Skeletal muscle tissue (tissue), 4 donors: ENCODE data around the gene RABIF. TPM values are rescaled to one million over a fixed set of nuclear protein-coding genes. Genes with fewer than 3 reads are reported as not detected.
A peak's percentile ranks its signal among the peaks of the same experiment; 100 is the strongest.

Source experiments
- H3K27ac ChIP-seq: one replicate; pipeline ENCODE4 v1.7.0; 2013; ENCODE audit warnings: mild to moderate bottlenecking, low read depth, low read length, inconsistent platforms
- H3K27me3 ChIP-seq, 3 donors: one replicate each; pipeline ENCODE4 v1.7.0; 2013; ENCODE audit warnings: low read length in 3 of 3; ENCODE audit not compliant: control insufficient read depth in 3 of 3, insufficient read depth in 3 of 3
- H3K36me3 ChIP-seq, 3 donors: one replicate each; pipeline ENCODE4 v1.7.0; 2013; ENCODE audit warnings: low read length in 3 of 3; ENCODE audit not compliant: control insufficient read depth in 3 of 3, insufficient read depth in 3 of 3
- H3K4me1 ChIP-seq, 3 donors: one replicate each; pipeline ENCODE4 v1.7.0; 2013; ENCODE audit warnings: low read length in 3 of 3, mild to moderate bottlenecking in 3 of 3; ENCODE audit not compliant: control insufficient read depth in 3 of 3, insufficient read depth in 3 of 3
- H3K4me3 ChIP-seq, 3 donors: one replicate each; pipeline ENCODE4 v1.7.0; 2013; ENCODE audit warnings: low read length in 3 of 3
- H3K9ac ChIP-seq, 3 donors: one replicate each; pipeline ENCODE4 v1.7.0; 2013; ENCODE audit warnings: low read length in 3 of 3, mild to moderate bottlenecking in 3 of 3, moderate library complexity in 2 of 3, low read depth in 1 of 3
- H3K9me3 ChIP-seq, 3 donors: one replicate each; pipeline ENCODE4 v1.7.0; 2013; ENCODE audit warnings: low read length in 3 of 3; ENCODE audit not compliant: control insufficient read depth in 3 of 3
- total RNA-seq: library from RNA; depleted of rRNA; stranded (reverse); fragments of >200 nt; gene quantifications from one replicate; pipeline ENCODE4 v1.2.3, GENCODE V29; 2014
- donor health status: Osteomylitis.

The RABIF gene
- total RNA-seq, 1 donor from 2014 or later: 6.8 TPM

DNA sequence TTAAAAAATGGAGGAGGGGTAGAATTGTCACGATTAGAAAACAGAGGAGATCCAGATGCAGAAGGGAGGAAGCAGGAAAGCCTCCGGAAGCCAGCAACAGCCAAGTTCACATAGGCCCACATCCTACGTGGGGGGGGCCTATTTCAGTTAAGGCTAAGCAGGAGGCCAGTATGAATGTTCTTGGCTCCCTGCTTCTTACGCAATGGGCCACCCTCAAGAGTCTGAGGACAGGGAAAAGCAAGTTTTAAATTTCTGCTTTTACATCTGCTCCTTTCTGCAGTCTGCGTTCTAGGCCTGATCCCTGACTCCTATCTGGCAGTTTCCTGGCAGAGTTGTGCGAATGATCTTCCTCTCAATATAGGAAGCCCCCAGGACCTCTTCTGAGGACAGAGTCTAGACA, 30.6 kb downstream of the RABIF start:
- no peaks in the 10 kb centered on the region for H3K36me3 ChIP-seq
- H3K9ac ChIP-seq: no peak overlapping the region
- H3K4me1 ChIP-seq: peaks cover 13 to 15% (median 13%) of the 10 kb centered on the region in 3 donors
- no peaks in the 10 kb centered on the region for H3K9me3 ChIP-seq
- H3K27me3 ChIP-seq: no peaks in the 10 kb centered on the region
- no peak overlapping the region for H3K4me3 ChIP-seq
- H3K27ac ChIP-seq: peak overlapping the region; percentile 11

DNA sequence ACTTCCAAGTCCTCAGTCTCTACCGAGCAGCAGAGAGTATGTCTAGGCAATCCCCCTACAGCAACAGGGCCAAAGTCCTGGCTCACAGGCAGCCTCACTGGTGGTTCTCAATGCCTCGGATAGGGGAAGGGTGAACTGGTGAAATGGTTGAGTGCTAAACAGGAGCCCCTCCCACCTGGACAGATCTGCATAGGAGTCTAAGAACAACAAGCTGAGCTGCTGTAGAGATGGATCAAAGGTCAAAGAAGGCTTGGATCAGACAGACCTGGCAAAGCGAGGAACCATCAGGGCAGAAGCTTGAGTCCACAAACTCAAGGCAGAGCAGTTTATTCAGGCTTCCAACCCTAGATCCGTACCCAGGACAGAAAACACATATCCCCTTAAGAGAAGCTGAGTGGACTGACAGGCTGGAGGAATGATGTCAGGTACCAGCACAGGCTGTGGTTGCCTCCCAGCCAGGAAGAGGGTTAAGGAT, 31.8 kb downstream of the RABIF start:
- Histone ChIP-seq H3K4me1 (peaks cover 13 to 15% (median 13%) of the 10 kb centered on the region in 3 donors), H3K9me3 (no peaks in the 10 kb centered on the region), H3K36me3 (no peaks in the 10 kb centered on the region), H3K4me3 (no peak overlapping the region), H3K27me3 (no peaks in the 10 kb centered on the region), H3K9ac (no peak overlapping the region), H3K27ac (no peak overlapping the region)

GRCh38 chr1:202856014-202856413, 32.9 kb downstream of the RABIF start:
- no peaks in the 10 kb centered on the region for H3K36me3 ChIP-seq
- H3K9me3 ChIP-seq: no peaks in the 10 kb centered on the region
- no peaks in the 10 kb centered on the region for H3K27me3 ChIP-seq
- H3K9ac ChIP-seq: no peak overlapping the region
- H3K27ac ChIP-seq: no peak overlapping the region
- H3K4me1 ChIP-seq: peaks cover 5 to 10% (median 7%) of the 10 kb centered on the region in 3 donors
- no peak overlapping the region for H3K4me3 ChIP-seq

GRCh38 chr1:202854787-202855186, 34.2 kb downstream of the RABIF start:
- Histone ChIP-seq H3K9me3 (no peaks in the 10 kb centered on the region), H3K27me3 (no peaks in the 10 kb centered on the region), H3K9ac (no peak overlapping the region), H3K27ac (no peak overlapping the region), H3K4me3 (no peak overlapping the region), H3K36me3 (no peaks in the 10 kb centered on the region), H3K4me1 (peaks cover 0 to 5% (median 2%) of the 10 kb centered on the region in 3 donors)

DNA sequence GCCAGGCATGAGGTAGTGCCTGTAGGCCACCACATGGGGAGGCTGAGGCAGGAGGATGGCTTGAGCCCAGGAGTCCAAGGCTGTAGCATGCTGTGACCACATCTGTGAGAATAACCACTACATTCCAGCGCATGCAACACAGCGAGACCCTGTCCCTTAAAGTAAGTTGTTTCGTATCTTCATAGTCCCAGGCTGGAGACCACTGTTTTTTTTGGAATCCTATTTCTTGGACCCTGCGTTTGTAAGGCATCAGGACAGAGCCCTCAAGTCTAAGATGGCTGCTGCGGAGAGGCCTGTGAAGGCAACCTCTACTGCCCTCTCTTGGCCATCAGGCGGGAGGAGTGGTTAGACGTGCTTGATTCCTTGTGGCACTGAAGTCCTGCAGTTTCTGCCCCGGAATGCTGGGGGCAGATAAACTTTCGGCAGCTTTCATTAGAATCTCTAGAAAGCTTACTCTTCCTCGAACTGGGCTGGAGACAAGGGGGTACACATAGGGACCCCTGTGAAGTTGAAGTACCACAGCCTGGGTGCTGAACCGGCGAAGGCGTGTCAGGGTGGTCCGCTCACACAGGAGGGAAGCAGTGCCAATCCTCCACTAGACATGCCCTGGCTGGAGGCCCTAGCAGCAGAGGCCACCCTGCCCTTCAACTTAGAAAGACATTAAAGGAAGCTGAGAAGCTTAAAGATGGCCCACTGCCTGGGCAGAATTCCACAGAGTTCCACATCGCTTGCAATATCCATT, 36.6 kb downstream of the RABIF start:
- H3K4me3 ChIP-seq: no peak overlapping the region
- H3K9me3 ChIP-seq: no peaks in the 10 kb centered on the region
- H3K27me3 ChIP-seq: no peaks in the 10 kb centered on the region
- no peaks in the 10 kb centered on the region for H3K36me3 ChIP-seq
- no peak overlapping the region for H3K9ac ChIP-seq
- no peak overlapping the region for H3K27ac ChIP-seq
- H3K4me1 ChIP-seq: no peaks in the 10 kb centered on the region

DNA sequence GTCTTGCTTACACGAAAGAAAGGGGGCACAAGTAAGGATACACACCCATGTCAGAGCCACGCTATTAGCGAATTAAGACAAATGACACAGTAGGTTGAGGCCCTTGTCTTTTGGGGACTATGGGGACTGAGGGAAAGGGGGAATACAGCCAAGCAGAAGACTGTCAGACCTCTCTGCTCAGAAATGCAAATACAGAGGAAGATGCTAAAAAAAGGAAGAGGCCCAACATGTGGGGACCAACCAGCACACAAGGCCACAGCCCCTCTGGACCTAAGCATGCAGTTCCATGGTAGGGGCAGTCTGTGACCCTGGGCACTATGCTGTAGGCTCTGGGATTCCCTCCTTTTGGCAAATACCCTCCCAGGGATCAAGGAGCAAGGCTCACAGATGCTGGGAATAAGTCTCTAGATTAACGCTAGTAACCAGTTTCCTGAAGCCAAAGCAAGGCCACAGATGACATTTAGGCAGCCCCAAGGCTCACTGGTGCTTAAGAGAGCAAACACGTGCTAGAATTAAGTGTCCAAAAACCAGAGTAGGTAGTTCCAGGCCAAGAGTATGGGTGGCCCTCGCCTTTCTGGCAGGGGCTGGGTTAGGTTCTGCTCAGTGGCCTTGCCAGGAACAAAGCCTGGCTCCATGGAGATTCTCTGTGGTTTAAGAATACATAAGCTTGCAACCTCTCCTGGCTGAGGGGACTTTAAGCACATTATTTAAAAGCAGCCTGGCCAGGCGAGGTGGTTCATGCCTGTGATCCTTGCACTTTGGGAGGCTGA, 38.2 kb downstream of the RABIF start:
- H3K36me3 ChIP-seq: no peaks in the 10 kb centered on the region
- no peak overlapping the region for H3K9ac ChIP-seq
- no peak overlapping the region for H3K27ac ChIP-seq
- H3K9me3 ChIP-seq: no peaks in the 10 kb centered on the region
- no peaks in the 10 kb centered on the region for H3K27me3 ChIP-seq
- no peak overlapping the region for H3K4me3 ChIP-seq
- H3K4me1 ChIP-seq: no peaks in the 10 kb centered on the region

DNA sequence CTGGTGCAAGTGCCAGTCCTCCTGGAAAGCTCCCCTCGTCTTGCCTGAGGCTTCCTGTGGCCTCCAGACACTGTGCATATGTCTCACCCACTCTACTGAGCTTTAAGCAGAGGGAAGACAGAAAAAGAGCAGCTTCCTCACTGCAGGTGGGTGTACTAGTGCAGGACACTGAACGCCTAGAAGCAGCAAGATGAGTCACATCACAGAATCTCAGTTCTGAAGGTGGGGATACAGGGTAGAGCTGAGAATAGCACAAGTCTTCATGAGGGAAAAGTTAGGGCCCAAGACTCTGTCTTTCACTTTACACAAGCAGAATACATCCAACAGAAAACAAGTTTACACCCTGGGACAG, 40.8 kb downstream of the RABIF start:
- no peaks in the 10 kb centered on the region for H3K4me1 ChIP-seq
- no peak overlapping the region for H3K4me3 ChIP-seq
- H3K9me3 ChIP-seq: no peaks in the 10 kb centered on the region
- no peak overlapping the region for H3K9ac ChIP-seq
- H3K36me3 ChIP-seq: no peaks in the 10 kb centered on the region
- peaks cover 0 to 3% (median 0%) of the 10 kb centered on the region in 3 donors for H3K27me3 ChIP-seq
- no peak overlapping the region for H3K27ac ChIP-seq

DNA sequence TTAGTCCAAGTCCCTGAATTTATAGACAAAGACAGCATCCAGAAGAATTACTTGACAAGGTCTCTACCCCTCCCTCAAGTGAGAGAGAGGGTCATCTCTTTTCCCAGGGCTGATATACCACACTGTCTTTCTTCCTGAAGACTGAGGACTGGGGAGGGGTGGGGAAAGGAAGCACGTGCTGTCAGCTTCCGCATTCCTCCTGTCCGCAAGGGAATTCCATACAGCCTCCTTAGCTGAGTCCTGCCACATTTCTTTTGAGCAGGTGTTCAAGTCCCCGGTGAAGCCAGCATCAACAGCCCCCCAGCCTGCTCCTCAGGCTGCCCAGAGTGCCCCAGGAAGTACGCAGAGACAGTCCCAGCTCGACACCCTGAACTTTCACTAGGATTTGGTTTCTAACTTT, 44.0 kb downstream of the RABIF start:
- Histone ChIP-seq H3K36me3 (no peaks in the 10 kb centered on the region), H3K9ac (no peak overlapping the region), H3K9me3 (no peaks in the 10 kb centered on the region), H3K4me3 (no peak overlapping the region), H3K27me3 (peaks cover 0 to 3% (median 0%) of the 10 kb centered on the region in 3 donors), H3K4me1 (no peaks in the 10 kb centered on the region), H3K27ac (no peak overlapping the region)

DNA sequence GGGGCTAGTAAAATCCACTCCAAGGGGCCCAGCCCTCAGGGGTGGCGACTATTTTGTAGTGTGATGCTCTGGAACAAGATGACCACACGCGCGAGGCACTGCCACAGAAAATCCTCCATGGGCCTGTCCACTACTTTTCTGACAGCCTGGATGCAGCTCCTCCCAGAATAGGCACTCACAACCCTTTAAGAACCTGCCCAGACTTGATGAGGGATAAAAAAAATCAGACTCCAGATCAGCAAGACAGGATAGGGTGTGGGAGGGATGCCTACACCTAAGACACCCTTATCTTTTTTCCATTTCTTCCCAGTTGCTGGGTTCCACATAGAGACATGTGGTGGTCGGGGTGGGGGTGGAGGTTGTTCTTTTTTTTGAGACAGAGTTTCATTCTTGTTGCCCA, 44.7 kb downstream of the RABIF start:
- peaks cover 0 to 3% (median 0%) of the 10 kb centered on the region in 3 donors for H3K27me3 ChIP-seq
- H3K9ac ChIP-seq: no peak overlapping the region
- no peaks in the 10 kb centered on the region for H3K9me3 ChIP-seq
- no peaks in the 10 kb centered on the region for H3K4me1 ChIP-seq
- no peak overlapping the region for H3K4me3 ChIP-seq
- H3K36me3 ChIP-seq: no peaks in the 10 kb centered on the region
- no peak overlapping the region for H3K27ac ChIP-seq

DNA sequence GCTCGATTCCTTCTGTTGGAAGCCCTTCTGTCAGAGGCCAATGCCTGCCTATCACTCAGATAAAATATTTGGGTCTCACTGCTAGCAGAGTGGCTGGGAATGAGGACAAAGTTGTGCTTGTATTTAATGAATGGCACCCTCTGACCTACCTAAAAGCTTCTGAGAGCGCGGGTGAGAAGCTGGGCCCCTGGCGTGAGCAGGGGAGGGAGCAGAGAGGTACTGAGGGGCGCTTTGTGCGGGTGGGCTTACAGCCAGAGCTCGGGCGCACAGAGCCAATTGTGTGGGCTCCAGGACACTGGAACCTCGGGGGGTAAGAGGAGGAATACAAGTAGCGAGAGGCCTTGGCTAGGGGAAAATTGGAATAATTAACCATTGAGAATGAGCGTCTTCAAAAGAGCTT, 45.9 kb downstream of the RABIF start:
- Histone ChIP-seq H3K4me3 (no peak overlapping the region), H3K4me1 (no peaks in the 10 kb centered on the region), H3K9ac (no peak overlapping the region), H3K9me3 (no peaks in the 10 kb centered on the region), H3K27me3 (peaks cover 0 to 6% (median 0%) of the 10 kb centered on the region in 3 donors), H3K27ac (no peak overlapping the region), H3K36me3 (no peaks in the 10 kb centered on the region)
